HUES64 (cell line): Measurements from ENCODE around the gene ALPL.

Experiments
- H3K27ac ChIP-seq: 2 replicates; pipeline ENCODE4 v1.7.0; 2013; ENCODE audit warnings: low read depth, low read length, inconsistent platforms
- H3K27me3 ChIP-seq: 2 replicates; pipeline ENCODE4 v1.6.1; 2013; ENCODE audit warnings: mild to moderate bottlenecking, low read length; ENCODE audit not compliant: insufficient read depth
- H3K36me3 ChIP-seq: 2 replicates; pipeline ENCODE4 v1.6.1; 2013; ENCODE audit warnings: mild to moderate bottlenecking, low read length; ENCODE audit not compliant: insufficient read depth
- H3K4me1 ChIP-seq: 2 replicates; pipeline ENCODE4 v1.6.1; 2013; ENCODE audit warnings: mild to moderate bottlenecking, low read length, moderate library complexity; ENCODE audit not compliant: insufficient read depth
- H3K4me3 ChIP-seq: 2 replicates; pipeline ENCODE4 v1.5.1; 2013; ENCODE audit warnings: mild to moderate bottlenecking, low read length, moderate library complexity
- H3K9ac ChIP-seq: 2 replicates; pipeline ENCODE4 v1.6.1; 2013; ENCODE audit warnings: mild to moderate bottlenecking, low read depth, low read length
- H3K9me3 ChIP-seq: 2 replicates; pipeline ENCODE4 v1.6.1; 2013; ENCODE audit warnings: low read depth, low read length; ENCODE audit not compliant: insufficient read depth
- WGBS: fragments of 150-250, 120-280 bp; methylation state at CpG from one replicate; pipeline ENCODE4 v1.1.7; 2013; ENCODE audit warnings: missing lambda C conversion rate; 5-methylcytosine and 5-hydroxymethylcytosine counted together

Gene ALPL

DNA sequence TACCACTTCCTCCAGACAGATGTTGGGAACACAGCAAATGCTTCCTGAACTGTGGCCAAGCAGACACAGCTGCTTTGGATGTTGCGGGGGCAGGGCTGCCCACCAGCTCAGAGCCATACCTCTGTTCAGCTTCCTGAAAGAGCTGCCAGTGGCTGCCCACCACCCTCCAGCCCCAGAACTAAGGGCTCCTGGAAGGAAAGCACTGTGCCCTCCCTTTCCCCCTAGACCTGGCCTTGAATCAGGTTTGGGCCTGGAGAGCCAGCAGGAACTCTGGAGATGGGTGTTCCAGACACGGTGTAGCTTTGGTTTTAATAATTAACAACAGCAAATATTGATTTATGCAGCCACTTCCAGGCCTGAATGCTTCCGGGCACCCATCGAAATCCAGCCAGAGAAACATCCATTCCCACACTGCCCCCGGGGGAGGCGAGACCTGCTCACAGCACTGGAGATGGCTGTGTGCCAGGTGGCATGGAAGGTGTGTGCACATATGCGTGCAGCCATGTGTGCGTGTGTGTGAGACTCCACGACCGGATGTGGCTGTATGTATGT is 114.3 kb downstream of the ALPL start:
- Histone ChIP-seq H3K27ac (no peak overlapping the region), H3K9me3 (no peaks in the 10 kb centered on the region), H3K36me3 (no peaks in the 10 kb centered on the region), H3K27me3 (peaks cover 40% of the 10 kb centered on the region), H3K4me3 (no peak overlapping the region), H3K9ac (no peak overlapping the region), H3K4me1 (peaks cover 6% of the 10 kb centered on the region)
- WGBS = 92% methylated on average over 10 of the region's 10 CpGs

DNA sequence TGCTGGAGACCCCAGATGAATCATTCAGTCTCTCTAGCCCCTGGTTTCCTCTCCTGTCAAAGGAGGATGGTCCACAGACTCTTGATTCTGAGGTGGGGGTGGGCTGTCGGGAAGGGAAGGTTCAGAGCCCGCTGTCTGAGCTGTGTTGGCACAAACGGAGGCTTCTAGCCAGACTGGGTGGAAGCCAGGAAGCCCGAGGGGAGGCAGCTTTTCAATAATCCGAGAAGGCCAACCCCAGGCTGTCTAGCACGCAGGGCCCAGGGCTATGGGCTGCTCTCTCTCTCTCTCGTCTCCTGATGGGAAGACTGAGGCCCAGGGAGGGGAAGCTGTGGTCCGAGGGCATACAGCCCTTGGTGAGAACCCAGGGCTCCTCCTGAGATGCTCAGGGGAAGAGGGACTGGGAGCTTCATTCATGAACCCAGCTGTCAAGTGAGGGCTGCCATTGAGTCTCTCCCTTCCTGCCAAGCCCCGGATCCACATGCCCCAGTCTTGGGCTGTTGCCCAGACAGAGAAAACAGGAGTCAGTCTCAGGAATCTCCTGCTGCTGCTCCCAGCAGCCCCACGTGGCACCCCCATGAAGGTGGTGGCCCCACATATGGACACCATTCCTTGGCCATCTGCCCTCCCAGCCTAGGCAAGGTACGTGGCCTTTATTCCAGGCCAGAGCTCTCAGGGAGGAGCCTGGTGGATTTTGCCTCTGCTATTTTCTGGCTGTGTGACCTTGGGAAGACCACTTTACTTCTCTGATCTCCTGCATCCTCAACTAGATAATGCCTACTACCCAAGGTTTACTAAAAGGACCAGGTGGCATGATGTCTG is 115.6 kb downstream of the ALPL start:
- H3K4me3 ChIP-seq = no peak overlapping the region
- 85% methylated on average over 11 of the region's 11 CpGs for WGBS
- H3K36me3 ChIP-seq = no peaks in the 10 kb centered on the region
- peaks cover 9% of the 10 kb centered on the region for H3K4me1 ChIP-seq
- H3K9me3 ChIP-seq = no peaks in the 10 kb centered on the region
- H3K27me3 ChIP-seq = peaks cover 31% of the 10 kb centered on the region
- no peak overlapping the region for H3K27ac ChIP-seq
- H3K9ac ChIP-seq = no peak overlapping the region

DNA sequence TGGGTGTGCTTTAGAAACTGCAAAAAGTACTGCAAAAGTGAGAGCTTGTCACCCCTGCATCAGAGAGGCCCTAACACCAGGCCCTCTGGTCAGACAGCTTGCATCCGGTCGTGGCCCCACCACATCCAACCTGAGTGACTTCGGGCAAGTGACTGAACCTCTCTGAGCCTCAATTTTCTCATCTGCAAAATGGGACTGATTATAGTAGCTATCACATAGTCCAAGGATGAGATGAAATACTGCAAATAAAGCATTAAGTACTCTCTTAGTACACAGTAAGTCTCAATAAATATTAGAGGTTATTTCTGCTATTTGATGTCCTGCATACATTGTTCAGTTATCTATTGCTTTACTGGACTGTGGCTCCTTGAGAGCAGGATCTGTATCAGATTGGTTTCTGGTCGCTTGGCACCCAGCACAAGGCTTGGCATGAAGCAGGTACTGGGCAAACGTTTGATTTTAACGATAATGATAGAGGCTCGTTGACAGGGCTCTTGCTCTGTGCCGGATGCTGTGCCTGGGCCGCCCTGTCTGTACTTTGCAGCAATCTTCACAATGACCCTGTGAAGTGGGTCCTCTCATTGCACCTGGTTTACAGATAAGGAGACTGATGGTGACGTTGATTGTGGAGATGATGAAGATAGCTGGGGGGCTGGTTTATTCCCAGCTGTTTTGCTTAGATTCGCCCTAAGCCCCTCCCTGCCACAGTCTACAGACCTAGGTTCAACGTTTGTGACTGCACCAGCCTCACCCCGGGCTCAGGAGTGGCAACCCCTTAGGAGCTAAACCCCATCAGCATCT is 116.4 kb downstream of the ALPL start:
- H3K9me3 ChIP-seq = no peaks in the 10 kb centered on the region
- no peak overlapping the region for H3K4me3 ChIP-seq
- H3K9ac ChIP-seq = no peak overlapping the region
- H3K27ac ChIP-seq = no peak overlapping the region
- peaks cover 9% of the 10 kb centered on the region for H3K4me1 ChIP-seq
- H3K36me3 ChIP-seq = no peaks in the 10 kb centered on the region
- H3K27me3 ChIP-seq = peaks cover 23% of the 10 kb centered on the region
- WGBS = 89% methylated on average over 13 of the region's 13 CpGs

DNA sequence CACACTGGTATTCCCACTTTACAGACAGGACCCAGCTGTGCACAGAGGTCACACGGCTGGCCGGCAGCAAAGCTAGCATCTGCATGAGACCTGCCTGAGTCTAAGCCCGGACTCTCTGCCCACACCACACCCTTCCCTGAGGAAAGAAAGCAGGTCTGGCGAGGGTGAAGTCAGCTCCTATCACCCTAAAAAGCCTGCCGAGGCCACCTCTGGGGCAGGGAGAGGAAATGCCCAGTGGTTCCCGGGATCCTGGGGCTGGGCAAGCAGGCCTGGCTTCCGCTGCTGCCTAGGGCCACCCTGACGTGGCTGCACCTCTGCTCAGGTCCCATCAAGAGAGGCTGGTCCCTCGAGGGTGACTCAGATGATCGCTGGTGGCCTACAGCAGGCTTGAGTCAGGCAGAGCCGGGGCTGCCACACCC is 117.7 kb downstream of the ALPL start:
- Histone ChIP-seq H3K4me1 (peaks cover 14% of the 10 kb centered on the region), H3K27me3 (peaks cover 11% of the 10 kb centered on the region), H3K9ac (no peak overlapping the region), H3K9me3 (no peaks in the 10 kb centered on the region), H3K4me3 (no peak overlapping the region), H3K36me3 (no peaks in the 10 kb centered on the region), H3K27ac (no peak overlapping the region)
- 91% methylated on average over 11 of the region's 11 CpGs for WGBS
